AG08396 (cell line): ENCODE data around the gene TCP11L2.

ENCODE experiments used
- DNase-seq: peaks from one replicate; pipeline ENCODE4 v3.0.0; 2012; ENCODE audit warnings: low spot score, mixed read lengths

Gene TCP11L2

GRCh38 chr12:106302401-106303201 is at the start of gene TCP11L2:
Gene TCP11L2, plus strand, starts transcription at chr12:106302733. Its CDS starts 8,343 bp downstream, at chr12:106311076.
- peak; percentile 95 for DNase-seq

- no peak for DNase-seq
These were observed 47.8 kb upstream of the TCP11L2 start for GRCh38 chr12:106254724-106255123.

- DNase-seq, result no peak
These were observed 47.0 kb upstream of the TCP11L2 start for GRCh38 chr12:106255493-106255892.

- DNase-seq, result no peak
These were observed 46.6 kb upstream of the TCP11L2 start for GRCh38 chr12:106255952-106256351.

GRCh38 chr12:106256524-106256923 is 46.0 kb upstream of the TCP11L2 start:
- DNase-seq, result no peak

GRCh38 chr12:106258226-106258625 is 44.3 kb upstream of the TCP11L2 start:
- DNase-seq, result no peak

- no peak for DNase-seq
These were observed 43.6 kb upstream of the TCP11L2 start for GRCh38 chr12:106258935-106259334.

GRCh38 chr12:106265116-106265515 is 37.4 kb upstream of the TCP11L2 start:
- DNase-seq, result no peak

- no peak for DNase-seq
These were observed 35.0 kb upstream of the TCP11L2 start for GRCh38 chr12:106267535-106267934.

- no peak for DNase-seq
These were observed 33.3 kb upstream of the TCP11L2 start for GRCh38 chr12:106269150-106269771.

- DNase-seq, result no peak
These were observed 30.7 kb upstream of the TCP11L2 start for GRCh38 chr12:106271575-106272505.

GRCh38 chr12:106273491-106273890 is 29.0 kb upstream of the TCP11L2 start:
- no peak for DNase-seq

GRCh38 chr12:106274012-106274411 is 28.5 kb upstream of the TCP11L2 start:
- DNase-seq, result no peak

- DNase-seq, result no peak
These were observed 27.9 kb upstream of the TCP11L2 start for GRCh38 chr12:106274575-106275121.

- DNase-seq, result no peak
These were observed 27.1 kb upstream of the TCP11L2 start for GRCh38 chr12:106275458-106275857.

GRCh38 chr12:106276032-106276740 is 26.3 kb upstream of the TCP11L2 start:
- no peak for DNase-seq

- DNase-seq, result no peak
These were observed 22.4 kb upstream of the TCP11L2 start for GRCh38 chr12:106280106-106280505.

- DNase-seq, result no peak
These were observed 21.3 kb upstream of the TCP11L2 start for GRCh38 chr12:106281056-106281782.

GRCh38 chr12:106281804-106282203 is 20.7 kb upstream of the TCP11L2 start:
- no peak for DNase-seq

- DNase-seq, result peak; percentile 60
These were observed 20.0 kb upstream of the TCP11L2 start for GRCh38 chr12:106282457-106283097.
